GM19025 (cell line): Measurements from ENCODE around the gene ATF6.
"Not testable (repeated sequence)": the region's sequence is repeated elsewhere in the genome, so short reads cannot be mapped to it uniquely, and the experiment has no call there.

ENCODE experiments used
- ATAC-seq: cut with Tn5 transposase; IDR thresholded peaks from one replicate; pipeline ENCODE4 v1.9.1; 2021; ENCODE audit warnings: mild to moderate bottlenecking, low read depth, moderate library complexity; ENCODE audit not compliant: unreplicated experiment

The ATF6 gene

GRCh38 chr1:161766102-161766981 lies at the start of gene ATF6:
TSS of gene ATF6 (plus strand) at chr1:161766320. CDS start at chr1:161766361, 41 bp downstream.
- peak; percentile 48 for ATAC-seq

- ATAC-seq, result peak; percentile 55
Measured at GRCh38 chr1:161718559-161719324, 47.4 kb upstream of the ATF6 start.

- ATAC-seq, result peak; percentile 42
Measured at GRCh38 chr1:161719325-161719611, 46.9 kb upstream of the ATF6 start.

- ATAC-seq, result no peak
Measured at GRCh38 chr1:161720422-161720821, 45.7 kb upstream of the ATF6 start.

- no peak for ATAC-seq
Measured at GRCh38 chr1:161720956-161721737, 45.0 kb upstream of the ATF6 start, which contains the start of gene FCRLB. TSS of gene FCRLB (plus strand) at chr1:161721544. CDS start at chr1:161722673, 1,129 bp downstream.

GRCh38 chr1:161721738-161722343 lies 44.3 kb upstream of the ATF6 start:
- no peak for ATAC-seq

GRCh38 chr1:161722406-161722805 lies 43.7 kb upstream of the ATF6 start:
- ATAC-seq, result no peak

GRCh38 chr1:161723459-161724141 lies 42.5 kb upstream of the ATF6 start:
- ATAC-seq, result no peak

GRCh38 chr1:161725258-161725907 lies 40.7 kb upstream of the ATF6 start:
- not testable (repeated sequence) for ATAC-seq

- ATAC-seq, result peak; percentile 21
Measured at GRCh38 chr1:161725908-161726472, 40.1 kb upstream of the ATF6 start.

GRCh38 chr1:161726473-161727255 lies 39.5 kb upstream of the ATF6 start:
- peak; percentile 50 for ATAC-seq

GRCh38 chr1:161727256-161727924 lies 38.7 kb upstream of the ATF6 start:
- peak; percentile 10 for ATAC-seq

- ATAC-seq, result no peak
Measured at GRCh38 chr1:161728376-161729226, 37.5 kb upstream of the ATF6 start.

- no peak for ATAC-seq
Measured at GRCh38 chr1:161730050-161730564, 36.0 kb upstream of the ATF6 start.

GRCh38 chr1:161731241-161731640 lies 34.9 kb upstream of the ATF6 start:
- no peak for ATAC-seq

GRCh38 chr1:161731981-161732718 lies 34.0 kb upstream of the ATF6 start:
- ATAC-seq, result no peak
